Measurements from ENCODE around the gene TMEM161B.
"Not testable (repeated sequence)": the region's sequence is repeated elsewhere in the genome, so short reads cannot be mapped to it uniquely, and the experiment has no call there.

Gene TMEM161B

GRCh38 chr5:88245241-88245892, 23.3 kb downstream of the TMEM161B start:
- TF ChIP-seq SPI1 (IDR thresholded peaks at IDR 0.05; ENCODE audit: borderline replicate concordance, low read depth): no peak
- TF ChIP-seq, protein P1, sequence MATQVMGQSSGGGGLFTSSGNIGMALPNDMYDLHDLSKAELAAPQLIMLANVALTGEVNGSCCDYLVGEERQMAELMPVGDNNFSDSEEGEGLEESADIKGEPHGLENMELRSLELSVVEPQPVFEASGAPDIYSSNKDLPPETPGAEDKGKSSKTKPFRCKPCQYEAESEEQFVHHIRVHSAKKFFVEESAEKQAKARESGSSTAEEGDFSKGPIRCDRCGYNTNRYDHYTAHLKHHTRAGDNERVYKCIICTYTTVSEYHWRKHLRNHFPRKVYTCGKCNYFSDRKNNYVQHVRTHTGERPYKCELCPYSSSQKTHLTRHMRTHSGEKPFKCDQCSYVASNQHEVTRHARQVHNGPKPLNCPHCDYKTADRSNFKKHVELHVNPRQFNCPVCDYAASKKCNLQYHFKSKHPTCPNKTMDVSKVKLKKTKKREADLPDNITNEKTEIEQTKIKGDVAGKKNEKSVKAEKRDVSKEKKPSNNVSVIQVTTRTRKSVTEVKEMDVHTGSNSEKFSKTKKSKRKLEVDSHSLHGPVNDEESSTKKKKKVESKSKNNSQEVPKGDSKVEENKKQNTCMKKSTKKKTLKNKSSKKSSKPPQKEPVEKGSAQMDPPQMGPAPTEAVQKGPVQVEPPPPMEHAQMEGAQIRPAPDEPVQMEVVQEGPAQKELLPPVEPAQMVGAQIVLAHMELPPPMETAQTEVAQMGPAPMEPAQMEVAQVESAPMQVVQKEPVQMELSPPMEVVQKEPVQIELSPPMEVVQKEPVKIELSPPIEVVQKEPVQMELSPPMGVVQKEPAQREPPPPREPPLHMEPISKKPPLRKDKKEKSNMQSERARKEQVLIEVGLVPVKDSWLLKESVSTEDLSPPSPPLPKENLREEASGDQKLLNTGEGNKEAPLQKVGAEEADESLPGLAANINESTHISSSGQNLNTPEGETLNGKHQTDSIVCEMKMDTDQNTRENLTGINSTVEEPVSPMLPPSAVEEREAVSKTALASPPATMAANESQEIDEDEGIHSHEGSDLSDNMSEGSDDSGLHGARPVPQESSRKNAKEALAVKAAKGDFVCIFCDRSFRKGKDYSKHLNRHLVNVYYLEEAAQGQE (IDR thresholded peaks at IDR 0.05; ENCODE audit: insufficient replicate concordance, low read depth): no peak
- TF ChIP-seq POLR2AphosphoS5 (IDR thresholded peaks at IDR 0.05; ENCODE audit: low read depth): no peak
- TF ChIP-seq, protein P2, sequence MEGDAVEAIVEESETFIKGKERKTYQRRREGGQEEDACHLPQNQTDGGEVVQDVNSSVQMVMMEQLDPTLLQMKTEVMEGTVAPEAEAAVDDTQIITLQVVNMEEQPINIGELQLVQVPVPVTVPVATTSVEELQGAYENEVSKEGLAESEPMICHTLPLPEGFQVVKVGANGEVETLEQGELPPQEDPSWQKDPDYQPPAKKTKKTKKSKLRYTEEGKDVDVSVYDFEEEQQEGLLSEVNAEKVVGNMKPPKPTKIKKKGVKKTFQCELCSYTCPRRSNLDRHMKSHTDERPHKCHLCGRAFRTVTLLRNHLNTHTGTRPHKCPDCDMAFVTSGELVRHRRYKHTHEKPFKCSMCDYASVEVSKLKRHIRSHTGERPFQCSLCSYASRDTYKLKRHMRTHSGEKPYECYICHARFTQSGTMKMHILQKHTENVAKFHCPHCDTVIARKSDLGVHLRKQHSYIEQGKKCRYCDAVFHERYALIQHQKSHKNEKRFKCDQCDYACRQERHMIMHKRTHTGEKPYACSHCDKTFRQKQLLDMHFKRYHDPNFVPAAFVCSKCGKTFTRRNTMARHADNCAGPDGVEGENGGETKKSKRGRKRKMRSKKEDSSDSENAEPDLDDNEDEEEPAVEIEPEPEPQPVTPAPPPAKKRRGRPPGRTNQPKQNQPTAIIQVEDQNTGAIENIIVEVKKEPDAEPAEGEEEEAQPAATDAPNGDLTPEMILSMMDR (IDR thresholded peaks at IDR 0.05; ENCODE audit: insufficient read depth, low read length): no peak
- no peak for TF ChIP-seq GABPA (IDR thresholded peaks at IDR 0.05; ENCODE audit: low read depth)
- no peaks in the 10 kb centered on the region for H3K27me3 ChIP-seq (ENCODE audit: insufficient read depth, poor library complexity, severe bottlenecking)
- no peak overlapping the region for H3K4me3 ChIP-seq (replicated peaks; ENCODE audit: insufficient read depth, low read length)
- no peak for DNase-seq (ENCODE audit: low read depth in 1 of 2, low spot score in 1 of 2)
- H3K27ac ChIP-seq (replicated peaks): no peak overlapping the region

- H3K27ac ChIP-seq (replicated peaks): no peak overlapping the region
- no peak for DNase-seq (ENCODE audit: low read depth in 1 of 2, low spot score in 1 of 2)
- H3K27me3 ChIP-seq (ENCODE audit: insufficient read depth, poor library complexity, severe bottlenecking): no peaks in the 10 kb centered on the region
- TF ChIP-seq SPI1 (IDR thresholded peaks at IDR 0.05; ENCODE audit: borderline replicate concordance, low read depth) (no peak), GABPA (IDR thresholded peaks at IDR 0.05; ENCODE audit: low read depth) (no peak), POLR2AphosphoS5 (IDR thresholded peaks at IDR 0.05; ENCODE audit: low read depth) (no peak)
- TF ChIP-seq, protein P2 (IDR thresholded peaks at IDR 0.05; ENCODE audit: insufficient read depth, low read length): no peak
- TF ChIP-seq, protein P1 (IDR thresholded peaks at IDR 0.05; ENCODE audit: insufficient replicate concordance, low read depth): no peak
- no peak overlapping the region for H3K4me3 ChIP-seq (replicated peaks; ENCODE audit: insufficient read depth, low read length)
Observed at GRCh38 chr5:88244686-88245085, 24.0 kb downstream of the TMEM161B start.

DNA sequence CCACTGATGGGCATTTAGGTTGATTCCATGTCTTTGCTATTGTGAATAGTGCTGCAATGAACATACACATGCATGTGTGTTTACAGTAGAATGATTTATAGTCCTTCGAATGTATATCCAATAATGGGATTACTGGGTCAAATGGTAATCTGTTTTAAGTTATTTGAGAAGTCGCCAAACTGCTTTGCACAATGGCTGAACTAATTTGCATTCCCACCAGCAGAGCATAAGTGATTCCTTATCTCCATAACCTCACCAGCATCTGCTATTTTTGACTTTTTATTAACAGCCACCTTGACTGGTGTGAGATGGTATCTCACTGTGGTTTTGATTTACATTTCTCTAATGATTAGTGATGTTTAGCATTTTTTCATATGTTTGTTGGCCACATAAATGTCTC, 25.2 kb downstream of the TMEM161B start:
- not testable (repeated sequence) for DNase-seq (ENCODE audit: low read depth in 1 of 2, low spot score in 1 of 2); H3K27me3 ChIP-seq (ENCODE audit: insufficient read depth, poor library complexity, severe bottlenecking); H3K4me3 ChIP-seq (replicated peaks; ENCODE audit: insufficient read depth, low read length); H3K27ac ChIP-seq (replicated peaks)

- DNase-seq (ENCODE audit: low read depth in 1 of 2, low spot score in 1 of 2): no peak
- no peak for TF ChIP-seq SPI1 (IDR thresholded peaks at IDR 0.05; ENCODE audit: borderline replicate concordance, low read depth)
- no peak for TF ChIP-seq POLR2AphosphoS5 (IDR thresholded peaks at IDR 0.05; ENCODE audit: low read depth)
- TF ChIP-seq, protein P1 (IDR thresholded peaks at IDR 0.05; ENCODE audit: insufficient replicate concordance, low read depth): no peak
- H3K4me3 ChIP-seq (replicated peaks; ENCODE audit: insufficient read depth, low read length): no peak overlapping the region
Observed at GRCh38 chr5:88238732-88239131, 29.9 kb downstream of the TMEM161B start.

More at GRCh38 chr5:88238732-88239131, 29.9 kb downstream of the TMEM161B start:
- Histone ChIP-seq H3K27me3 (ENCODE audit: insufficient read depth, poor library complexity, severe bottlenecking) (no peaks in the 10 kb centered on the region), H3K27ac (replicated peaks) (no peak overlapping the region)

Data from HL-60 (cell line).